Parathyroid adenoma (tissue), 2 donors: ENCODE measurements around the gene SPEN.

Experiments
- H2AFZ ChIP-seq: fragments of 300-600 bp; sonication (generic); one replicate; pipeline ENCODE4 v1.7.0; 2017; ENCODE audit warnings: antibody characterized with exemption, mild to moderate bottlenecking
- H3K27ac ChIP-seq: fragments of 300-600 bp; sonication (generic); one replicate; pipeline ENCODE4 v1.7.0; 2017
- H3K27me3 ChIP-seq: fragments of 300-600 bp; sonication (generic); one replicate; pipeline ENCODE4 v1.7.0; 2017; ENCODE audit warnings: low read length; ENCODE audit not compliant: control insufficient read depth, insufficient read depth
- H3K36me3 ChIP-seq: fragments of 300-600 bp; sonication (generic); one replicate; pipeline ENCODE4 v1.7.0; 2017; ENCODE audit warnings: low read length; ENCODE audit not compliant: control insufficient read depth, insufficient read depth
- H3K4me1 ChIP-seq: fragments of 300-600 bp; sonication (generic); one replicate; pipeline ENCODE4 v1.7.0; 2017; ENCODE audit warnings: control low read depth
- H3K4me2 ChIP-seq: fragments of 300-600 bp; sonication (generic); one replicate; pipeline ENCODE4 v1.7.0; 2017; ENCODE audit warnings: low read length
- H3K4me3 ChIP-seq: fragments of 300-600 bp; sonication (generic); one replicate; pipeline ENCODE4 v1.7.0; 2017; ENCODE audit warnings: low read depth, low read length
- H3K79me2 ChIP-seq: fragments of 300-600 bp; sonication (generic); one replicate; pipeline ENCODE4 v1.7.0; 2017; ENCODE audit warnings: control low read depth
- H3K9ac ChIP-seq: fragments of 300-600 bp; sonication (generic); one replicate; pipeline ENCODE4 v1.7.0; 2017; ENCODE audit warnings: mild to moderate bottlenecking
- H3K9me3 ChIP-seq: fragments of 300-600 bp; sonication (generic); one replicate; pipeline ENCODE4 v1.7.0; 2017; ENCODE audit warnings: low read length; ENCODE audit not compliant: control insufficient read depth
- CTCF ChIP-seq: fragments of 300-600 bp; sonication (generic); IDR thresholded peaks from one replicate; pipeline ENCODE4 v1.7.0; 2017; ENCODE audit warnings: antibody characterized with exemption, mild to moderate bottlenecking
- donor health status: primary hyperparathyroidism.

SPEN gene

DNA sequence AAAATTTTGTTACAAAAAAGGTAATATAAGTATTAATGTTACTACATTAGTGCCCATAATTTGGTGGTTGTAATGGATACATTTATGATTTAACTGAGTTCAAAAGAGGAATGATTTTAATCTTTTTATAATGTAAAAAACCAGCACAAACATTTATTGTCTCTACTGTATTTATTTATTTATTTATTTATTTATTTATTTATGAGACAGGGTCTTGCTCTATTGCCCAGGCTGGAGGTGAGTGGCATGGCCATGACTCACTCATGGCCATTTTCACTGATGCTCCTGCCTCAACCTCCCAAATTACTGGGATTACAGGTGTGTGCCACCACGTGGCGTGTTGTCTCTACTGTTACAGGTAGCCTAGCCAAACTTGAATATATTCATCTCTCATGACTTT lies 21.9 kb downstream of the SPEN start:
- Histone ChIP-seq H3K27ac (no peak overlapping the region), H3K4me1 (no peaks in the 10 kb centered on the region), H3K27me3 (no peaks in the 10 kb centered on the region), H3K9me3 (no peaks in the 10 kb centered on the region), H3K36me3 (no peaks in the 10 kb centered on the region), H3K9ac (no peak overlapping the region), H3K4me3 (no peak overlapping the region), H3K4me2 (no peak overlapping the region), H3K79me2 (peaks cover 33% of the 10 kb centered on the region), H2AFZ (no peak overlapping the region)
- TF ChIP-seq CTCF: no peak

- Histone ChIP-seq H3K36me3 (no peaks in the 10 kb centered on the region), H3K79me2 (peaks cover 28% of the 10 kb centered on the region), H3K4me2 (no peak overlapping the region), H3K4me3 (no peak overlapping the region), H3K9me3 (no peaks in the 10 kb centered on the region), H3K4me1 (no peaks in the 10 kb centered on the region), H3K27me3 (no peaks in the 10 kb centered on the region), H2AFZ (no peak overlapping the region), H3K9ac (no peak overlapping the region), H3K27ac (no peak overlapping the region)
- TF ChIP-seq CTCF: no peak
These were observed 22.9 kb downstream of the SPEN start for GRCh38 chr1:15870421-15870820.

DNA sequence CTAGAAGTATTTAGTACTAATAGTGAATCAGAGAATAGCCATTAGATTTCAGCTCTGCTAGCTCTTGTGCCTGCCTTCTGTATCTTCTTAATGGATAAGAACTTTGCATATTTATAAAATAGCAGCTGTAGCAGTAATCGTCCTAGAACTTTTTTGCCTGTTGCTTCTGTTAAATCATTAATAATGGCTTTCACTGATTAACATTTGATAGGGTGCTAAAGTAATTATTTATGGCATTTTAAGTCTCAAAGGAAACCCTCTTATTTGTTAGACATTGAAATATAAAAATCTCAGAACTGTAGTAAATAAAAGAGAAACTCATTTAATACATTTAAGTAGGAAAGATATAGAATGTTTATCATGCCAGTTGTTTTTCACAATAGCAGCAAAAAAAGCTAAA lies 27.0 kb downstream of the SPEN start:
- H3K4me2 ChIP-seq: no peak overlapping the region
- H3K79me2 ChIP-seq: peaks cover 17% of the 10 kb centered on the region
- no peaks in the 10 kb centered on the region for H3K36me3 ChIP-seq
- no peak for TF ChIP-seq CTCF
- no peak overlapping the region for H2AFZ ChIP-seq
- H3K9me3 ChIP-seq: no peaks in the 10 kb centered on the region
- H3K27me3 ChIP-seq: no peaks in the 10 kb centered on the region
- no peak overlapping the region for H3K9ac ChIP-seq
- H3K4me3 ChIP-seq: no peak overlapping the region
- no peak overlapping the region for H3K27ac ChIP-seq
- no peaks in the 10 kb centered on the region for H3K4me1 ChIP-seq

DNA sequence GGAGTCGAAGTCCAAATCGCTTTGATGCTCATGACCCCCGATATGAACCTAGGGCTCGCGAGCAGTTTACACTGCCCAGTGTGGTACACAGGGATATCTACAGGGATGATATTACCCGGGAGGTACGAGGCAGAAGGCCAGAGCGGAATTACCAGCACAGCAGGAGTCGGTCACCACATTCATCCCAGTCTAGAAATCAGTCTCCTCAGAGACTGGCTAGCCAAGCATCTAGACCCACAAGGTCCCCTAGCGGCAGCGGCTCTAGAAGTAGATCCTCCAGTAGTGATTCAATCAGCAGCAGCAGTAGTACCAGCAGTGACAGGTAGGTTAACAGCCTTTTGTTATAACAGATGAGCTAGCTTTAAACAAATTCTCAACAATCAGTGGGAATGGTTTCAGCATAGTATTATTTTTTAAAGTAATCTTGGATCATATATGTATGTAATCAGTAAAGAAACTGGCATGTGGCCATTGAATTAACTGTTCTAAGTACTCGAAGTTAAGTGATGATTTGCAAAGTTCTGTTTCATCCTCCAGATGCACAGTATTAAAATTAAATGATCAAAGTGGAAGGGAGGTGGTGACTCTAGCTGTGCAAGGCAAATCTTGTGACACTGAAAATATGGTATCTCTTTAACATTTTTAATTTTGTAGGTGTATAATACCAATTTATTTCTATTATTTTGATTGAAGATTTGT lies 29.0 kb downstream of the SPEN start:
- no peaks in the 10 kb centered on the region for H3K36me3 ChIP-seq
- no peak overlapping the region for H2AFZ ChIP-seq
- no peak for TF ChIP-seq CTCF
- no peaks in the 10 kb centered on the region for H3K27me3 ChIP-seq
- no peaks in the 10 kb centered on the region for H3K4me1 ChIP-seq
- peaks cover 14% of the 10 kb centered on the region for H3K79me2 ChIP-seq
- no peak overlapping the region for H3K9ac ChIP-seq
- H3K4me2 ChIP-seq: no peak overlapping the region
- no peak overlapping the region for H3K27ac ChIP-seq
- no peak overlapping the region for H3K4me3 ChIP-seq
- no peaks in the 10 kb centered on the region for H3K9me3 ChIP-seq

DNA sequence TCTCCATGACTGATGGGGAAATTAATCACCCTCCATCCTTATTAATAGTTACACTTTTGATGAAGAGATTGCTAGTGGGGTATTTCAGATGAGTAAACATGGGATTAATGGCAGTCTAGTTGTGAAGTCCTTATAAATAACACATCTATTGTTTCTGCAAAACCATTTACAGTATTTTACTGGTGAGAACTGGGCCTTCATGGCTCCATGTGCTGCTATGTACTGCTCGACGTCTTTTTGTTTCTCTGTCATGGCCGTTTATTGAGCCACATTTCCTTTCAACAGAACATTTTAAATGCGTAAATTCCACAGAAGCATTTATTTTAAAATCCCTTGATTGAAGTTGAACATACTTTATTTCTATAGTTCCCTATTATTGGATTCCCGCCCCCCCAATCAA lies 34.5 kb downstream of the SPEN start:
- H3K27me3 ChIP-seq: no peaks in the 10 kb centered on the region
- H3K79me2 ChIP-seq: peaks cover 19% of the 10 kb centered on the region
- no peak overlapping the region for H3K4me2 ChIP-seq
- H3K9ac ChIP-seq: no peak overlapping the region
- peaks cover 6% of the 10 kb centered on the region for H3K4me1 ChIP-seq
- no peak for TF ChIP-seq CTCF
- H3K27ac ChIP-seq: no peak overlapping the region
- H3K36me3 ChIP-seq: no peaks in the 10 kb centered on the region
- H2AFZ ChIP-seq: no peak overlapping the region
- H3K4me3 ChIP-seq: no peak overlapping the region
- no peaks in the 10 kb centered on the region for H3K9me3 ChIP-seq
